ENCODE data around the gene PALM3.

PALM3 gene

GRCh38 chr19:14061751-14062557 is at the start of gene PALM3:
PALM3 (minus strand) TSS chr19:14062076; CDS start chr19:14061980, 96 bp downstream.
- no peak for DNase-seq

GRCh38 chr19:14111486-14111885 is 49.6 kb upstream of the PALM3 start:
- DNase-seq: no peak

GRCh38 chr19:14110650-14111049 is 48.8 kb upstream of the PALM3 start:
- DNase-seq: no peak

GRCh38 chr19:14107581-14108461 is 45.9 kb upstream of the PALM3 start:
- no peak for DNase-seq

- DNase-seq: no peak
Observed at GRCh38 chr19:14106840-14107239, 45.0 kb upstream of the PALM3 start.

- no peak for DNase-seq
Observed at GRCh38 chr19:14105680-14106079, 43.8 kb upstream of the PALM3 start.

GRCh38 chr19:14103310-14103709 is 41.4 kb upstream of the PALM3 start:
- DNase-seq: no peak

GRCh38 chr19:14102756-14103155 is 40.9 kb upstream of the PALM3 start:
- DNase-seq: no peak

GRCh38 chr19:14102102-14102696 is 40.3 kb upstream of the PALM3 start:
- DNase-seq: no peak

- DNase-seq: no peak
Observed at GRCh38 chr19:14101003-14101545, 39.2 kb upstream of the PALM3 start.

- DNase-seq: no peak
Observed at GRCh38 chr19:14097532-14098151, 35.8 kb upstream of the PALM3 start.

- DNase-seq: no peak
Observed at GRCh38 chr19:14096272-14096992, 34.6 kb upstream of the PALM3 start.

- no peak for DNase-seq
Observed at GRCh38 chr19:14094854-14095253, 33.0 kb upstream of the PALM3 start.

- no peak for DNase-seq
Observed at GRCh38 chr19:14093117-14093823, 31.4 kb upstream of the PALM3 start.

- DNase-seq: no peak
Observed at GRCh38 chr19:14091813-14092462, 30.1 kb upstream of the PALM3 start.

- peak; percentile 70 for DNase-seq
Observed at GRCh38 chr19:14091081-14091812, 29.4 kb upstream of the PALM3 start.

- DNase-seq: peak; percentile 91
Observed at GRCh38 chr19:14090509-14091080, 28.7 kb upstream of the PALM3 start, which contains the start of gene SAMD1. SAMD1 (minus strand) TSS chr19:14090751.

- DNase-seq: peak; percentile 49
Observed at GRCh38 chr19:14089662-14090508, 28.0 kb upstream of the PALM3 start.

- peak; percentile 28 for DNase-seq
Observed at GRCh38 chr19:14089412-14089661, 27.5 kb upstream of the PALM3 start.

Data from CD4-positive, alpha-beta T cell treated with Interleukin-21 for 1 hour (primary cell).